C4-2B (cell line): ENCODE measurements around the gene KLHL17.

Source experiments
- H3K27ac ChIP-seq: fragments of 450-650 bp; 2 replicates; pipeline ENCODE4 v1.5.1; 2017
- CTCF ChIP-seq: fragments of 450-650 bp; conservative IDR thresholded peaks from 2 replicates; pipeline ENCODE4 v1.5.1; 2017; ENCODE audit warnings: mild to moderate bottlenecking
- ZFX ChIP-seq: fragments of 450-650 bp; IDR thresholded peaks from 2 replicates; pipeline ENCODE4 v1.6.1; 2017

KLHL17 gene

GRCh38 chr1:1000357-1001056 lies 40.1 kb downstream of the KLHL17 start:
- H3K27ac ChIP-seq: peak overlapping the region; percentile 95
- no peak for TF ChIP-seq CTCF
- peak; percentile 68 for TF ChIP-seq ZFX

- TF ChIP-seq CTCF (no peak), ZFX (0 out of 2 replicates have a peak, but pooled peaks have one; percentile 28)
- peak overlapping the region; percentile 95 for H3K27ac ChIP-seq
Measured at GRCh38 chr1:1001057-1001783, 40.8 kb downstream of the KLHL17 start.

- no peak for TF ChIP-seq CTCF
- TF ChIP-seq ZFX: no peak
- peak overlapping the region; percentile 68; the same call in 1 of the 2 replicates for H3K27ac ChIP-seq
Measured at GRCh38 chr1:1003618-1004419, 43.4 kb downstream of the KLHL17 start.

- H3K27ac ChIP-seq: peak overlapping the region; percentile 68
- TF ChIP-seq ZFX (no peak), CTCF (no peak)
Measured at GRCh38 chr1:1004420-1004779, 44.0 kb downstream of the KLHL17 start.

- peak overlapping the region; percentile 68 for H3K27ac ChIP-seq
- TF ChIP-seq CTCF (no peak), ZFX (no peak)
Measured at GRCh38 chr1:1004780-1005697, 44.7 kb downstream of the KLHL17 start.

GRCh38 chr1:1005774-1006304 lies 45.5 kb downstream of the KLHL17 start:
- peak overlapping the region; percentile 68 for H3K27ac ChIP-seq
- no peak for TF ChIP-seq CTCF
- no peak for TF ChIP-seq ZFX
